Esophagus squamous epithelium (tissue), 4 donors: ENCODE results near the gene SNIP1.
"Not testable (repeated sequence)": the region's sequence is repeated elsewhere in the genome, so short reads cannot be mapped to it uniquely, and the experiment has no call there.

Experiments used
- CTCF ChIP-seq, 6 experiments: fragments of 450-650 bp in 4 of 6; fragments of 200-600 bp in 2 of 6; sonication (generic) in 2 of 6; IDR thresholded peaks; one replicate each; pipeline ENCODE4 v1.5.1; 2016 to 2019; ENCODE audit warnings: antibody characterized with exemption in 6 of 6, mild to moderate bottlenecking in 4 of 6, moderate library complexity in 4 of 6
- POLR2A ChIP-seq, 4 donors: fragments of 450-650 bp; IDR thresholded peaks; one replicate each; pipeline ENCODE4 v1.6.1; 2017; ENCODE audit warnings: antibody characterized with exemption in 4 of 4, mild to moderate bottlenecking in 4 of 4, moderate library complexity in 3 of 4

GRCh38 chr1:37502791-37503190 is 51.3 kb downstream of the SNIP1 start:
- not testable (repeated sequence) for TF ChIP-seq CTCF, POLR2A (IDR thresholded peaks at IDR 0.05)
